H9 (cell line): ENCODE measurements around the gene DHCR24. TPM values are rescaled to one million over a fixed set of nuclear protein-coding genes. Genes with fewer than 3 reads are reported as not detected.
A peak's percentile ranks its signal among the peaks of the same experiment; 100 is the strongest.

ENCODE experiments used
- DNase-seq: peaks from one replicate; pipeline ENCODE4 v3.0.0-alpha.2; 2017
- H2AFZ ChIP-seq: one replicate; pipeline ENCODE4 v1.6.1; 2013; ENCODE audit warnings: mild to moderate bottlenecking, low read length, control low read depth, moderate library complexity
- H2AK5ac ChIP-seq: 2 replicates; pipeline ENCODE4 v1.6.1; 2013; ENCODE audit warnings: low read length, control low read depth, mixed read lengths; ENCODE audit not compliant: insufficient read length
- H2BK120ac ChIP-seq: one replicate; pipeline ENCODE4 v1.6.1; 2013; ENCODE audit warnings: low read depth, mild to moderate bottlenecking, low read length, control low read depth, inconsistent platforms; ENCODE audit not compliant: poor library complexity, severe bottlenecking
- H2BK12ac ChIP-seq: 2 replicates; pipeline ENCODE4 v1.6.1; 2013; ENCODE audit warnings: low read length, control low read depth, mixed read lengths, low read depth; ENCODE audit not compliant: insufficient read length
- H2BK15ac ChIP-seq: 2 replicates; pipeline ENCODE4 v1.6.1; 2013; ENCODE audit warnings: low read depth, low read length, control low read depth
- H2BK20ac ChIP-seq: one replicate; pipeline ENCODE4 v1.6.1; 2013; ENCODE audit warnings: low read depth, mild to moderate bottlenecking, low read length, control low read depth, inconsistent platforms; ENCODE audit not compliant: poor library complexity, severe bottlenecking
- H2BK5ac ChIP-seq: 2 replicates; pipeline ENCODE4 v1.6.1; 2013; ENCODE audit warnings: low read length, control low read depth, mixed read lengths; ENCODE audit not compliant: insufficient read length
- H3K14ac ChIP-seq: 2 replicates; pipeline ENCODE4 v1.6.1; 2013; ENCODE audit warnings: low read length, control low read depth; ENCODE audit not compliant: insufficient read depth
- H3K18ac ChIP-seq: 2 replicates; pipeline ENCODE4 v1.6.1; 2013; ENCODE audit warnings: low read depth, mild to moderate bottlenecking, mixed read lengths, low read length, control low read depth; ENCODE audit not compliant: insufficient read length
- H3K23ac ChIP-seq: 2 replicates; pipeline ENCODE4 v1.6.1; 2013; ENCODE audit warnings: low read length, control low read depth, mixed read lengths, low read depth; ENCODE audit not compliant: insufficient read length
- H3K23me2 ChIP-seq: 2 replicates; pipeline ENCODE4 v1.6.1; 2013; ENCODE audit warnings: low read depth, mild to moderate bottlenecking, mixed read lengths, low read length, control low read depth; ENCODE audit not compliant: insufficient read length, poor library complexity, severe bottlenecking
- H3K27ac ChIP-seq: 2 replicates; pipeline ENCODE4 v1.5.1; 2013; ENCODE audit warnings: low read length, control low read depth, mixed read lengths, low read depth; ENCODE audit not compliant: insufficient read length
- H3K27me3 ChIP-seq: 2 replicates; pipeline ENCODE4 v1.6.1; 2013; ENCODE audit warnings: low read length, control low read depth, inconsistent platforms; ENCODE audit not compliant: insufficient read depth
- H3K4ac ChIP-seq: 2 replicates; pipeline ENCODE4 v1.6.1; 2013; ENCODE audit warnings: low read depth, mild to moderate bottlenecking, control low read depth, inconsistent platforms, low read length, moderate library complexity
- H3K4me1 ChIP-seq: 2 replicates; pipeline ENCODE4 v1.6.1; 2013; ENCODE audit warnings: low read length, control low read depth, inconsistent platforms; ENCODE audit not compliant: insufficient read depth
- H3K4me2 ChIP-seq: 2 replicates; pipeline ENCODE4 v1.6.1; 2013; ENCODE audit warnings: low read length, control low read depth, mixed read lengths; ENCODE audit not compliant: insufficient read length, insufficient read depth
- H3K56ac ChIP-seq: 2 replicates; pipeline ENCODE4 v1.6.1; 2013; ENCODE audit warnings: low read depth, mild to moderate bottlenecking, mixed read lengths, low read length, control low read depth; ENCODE audit not compliant: insufficient read length
- H3K79me1 ChIP-seq: 2 replicates; pipeline ENCODE4 v1.6.1; 2013; ENCODE audit warnings: low read depth, mild to moderate bottlenecking, moderate library complexity, low read length, control low read depth, inconsistent platforms; ENCODE audit not compliant: insufficient read depth, poor library complexity, severe bottlenecking
- H3K79me2 ChIP-seq: 2 replicates; pipeline ENCODE4 v1.6.1; 2013; ENCODE audit warnings: low read length, control low read depth, inconsistent platforms; ENCODE audit not compliant: insufficient read depth
- H3K9ac ChIP-seq: 2 replicates; pipeline ENCODE4 v1.6.1; 2013; ENCODE audit warnings: low read length, control low read depth, mixed read lengths; ENCODE audit not compliant: insufficient read length; ENCODE audit errors: extremely low read depth
- H3K9me3 ChIP-seq: one replicate; pipeline ENCODE4 v1.6.1; 2013; ENCODE audit warnings: low read depth, low read length, inconsistent platforms; ENCODE audit not compliant: control insufficient read depth
- H3T11ph ChIP-seq: one replicate; pipeline ENCODE4 v1.6.1; 2013; ENCODE audit warnings: mild to moderate bottlenecking, low read length, control low read depth, inconsistent platforms
- H4K20me1 ChIP-seq: one replicate; pipeline ENCODE4 v1.6.1; 2013; ENCODE audit not compliant: control insufficient read depth, insufficient read length, insufficient read depth
- H4K5ac ChIP-seq: 2 replicates; pipeline ENCODE4 v1.6.1; 2013; ENCODE audit warnings: low read depth, mild to moderate bottlenecking, mixed read lengths, low read length, control low read depth; ENCODE audit not compliant: insufficient read length
- H4K8ac ChIP-seq: replicated peaks from 2 replicates; pipeline ENCODE4 v1.6.1; 2013; ENCODE audit warnings: low read length, control low read depth, mixed read lengths, low read depth; ENCODE audit not compliant: insufficient read length
- H4K91ac ChIP-seq: 2 replicates; pipeline ENCODE4 v1.6.1; 2013; ENCODE audit warnings: low read depth, mild to moderate bottlenecking, moderate library complexity, mixed read lengths, low read length, control low read depth; ENCODE audit not compliant: insufficient read length
- H3K27ac Mint-ChIP-seq, 3 experiments: 2 replicates in 2 of 3; 3 replicates in 1 of 3; pipeline ENCODE4 v1.8.0; 2020 to 2021; ENCODE audit warnings: mixed read lengths in 3 of 3, mild to moderate bottlenecking in 1 of 3, moderate library complexity in 1 of 3
- H3K27me3 Mint-ChIP-seq: 2 replicates; pipeline ENCODE4 v1.8.0; 2021; ENCODE audit warnings: low read depth, mild to moderate bottlenecking, moderate library complexity, mixed read lengths
- H3K36me3 Mint-ChIP-seq, 3 experiments: 2 replicates in 2 of 3; 3 replicates in 1 of 3; pipeline ENCODE4 v1.8.0; 2020 to 2021; ENCODE audit warnings: low read depth in 3 of 3, mixed read lengths in 3 of 3; ENCODE audit not compliant: insufficient read depth in 1 of 3
- H3K4me1 Mint-ChIP-seq, 2 experiments: 2 replicates each; pipeline ENCODE4 v1.8.0; 2020; ENCODE audit warnings: mixed read lengths in 2 of 2
- H3K4me3 Mint-ChIP-seq, 2 experiments: 2 replicates in 1 of 2; 3 replicates in 1 of 2; pipeline ENCODE4 v1.8.0; 2020 to 2021; ENCODE audit warnings: mild to moderate bottlenecking in 2 of 2, mixed read lengths in 2 of 2, moderate library complexity in 1 of 2
- H3K9me3 Mint-ChIP-seq, 2 experiments: 2 replicates in 1 of 2; 3 replicates in 1 of 2; pipeline ENCODE4 v1.8.0; 2020; ENCODE audit warnings: mild to moderate bottlenecking in 2 of 2, mixed read lengths in 2 of 2, moderate library complexity in 1 of 2
- WGBS: extraction: QIAGEN DNeasy Blood & Tissue Kit; methylation state at CpG from one replicate; pipeline ENCODE4 v1.1.7; 2013; ENCODE audit warnings: missing lambda C conversion rate, low lambda C conversion rate, mixed read lengths; ENCODE audit not compliant: insufficient read length; ENCODE audit errors: extremely low coverage; 5-methylcytosine and 5-hydroxymethylcytosine counted together
- total RNA-seq: library from RNA; stranded (reverse); gene quantifications from 2 replicates; pipeline ENCODE4 v1.2.1, GENCODE V29; 2021
- TF ChIP-seq, protein P1 (sequence below): fragments of 200-600 bp; sonication (generic); conservative IDR thresholded peaks from 3 replicates; pipeline ENCODE4 v1.8.0; 2021; ENCODE audit warnings: antibody characterized with exemption, mild to moderate bottlenecking

DHCR24 gene
- total RNA-seq, 1 experiment from 2014 or later: 318 TPM

DNA sequence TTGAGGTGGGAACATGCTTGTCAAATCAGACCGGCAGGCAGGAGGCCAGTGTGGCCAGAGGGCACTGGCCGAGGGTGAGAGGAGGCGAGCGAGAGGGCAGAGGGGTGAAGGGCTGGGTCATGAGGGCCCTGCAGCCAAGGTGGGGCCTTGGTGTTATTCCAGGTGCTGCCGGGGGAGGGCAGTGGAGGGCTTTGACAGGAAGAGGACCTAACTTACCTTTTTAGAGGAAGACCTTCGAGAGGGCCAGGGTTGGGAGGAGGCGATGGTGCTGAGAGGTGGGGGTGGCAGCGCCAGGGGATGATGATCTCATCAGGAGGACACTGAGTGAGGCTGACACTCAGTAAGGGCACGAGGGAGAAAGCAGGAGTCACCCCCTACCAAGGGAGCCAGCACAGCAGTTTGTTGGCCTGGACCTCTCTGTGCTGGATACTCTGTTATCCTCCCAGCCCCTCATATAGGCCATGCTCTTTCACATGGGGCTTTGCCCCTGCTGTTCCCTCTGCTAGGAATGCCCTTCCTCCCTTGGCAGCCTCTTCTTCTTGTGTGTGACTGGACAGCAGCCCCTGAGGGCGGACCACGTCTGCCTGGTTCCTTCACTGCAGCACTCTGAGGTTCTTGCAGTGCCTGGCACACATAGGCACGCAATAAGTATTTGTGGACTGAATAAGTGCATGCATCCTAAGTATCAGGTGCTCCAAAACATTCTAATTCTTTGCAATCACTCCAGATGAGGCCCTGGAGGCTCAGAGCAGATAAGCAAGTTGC lies 78.4 kb downstream of the DHCR24 start:
- no peak overlapping the region for H3K4ac ChIP-seq
- H3K9me3 Mint-ChIP-seq: no peaks in the 10 kb centered on the region
- H3K56ac ChIP-seq: no peak overlapping the region
- H3K23me2 ChIP-seq: no peaks in the 10 kb centered on the region
- no peaks in the 10 kb centered on the region for H3K27me3 ChIP-seq
- no peaks in the 10 kb centered on the region for H3K79me1 ChIP-seq
- no peak overlapping the region for H2BK12ac ChIP-seq
- H2AFZ ChIP-seq: no peak overlapping the region
- H3K4me2 ChIP-seq: no peak overlapping the region
- no peak overlapping the region for H3K23ac ChIP-seq
- H4K5ac ChIP-seq: no peak overlapping the region
- H3K18ac ChIP-seq: no peak overlapping the region
- H3K27ac ChIP-seq: no peak overlapping the region
- TF ChIP-seq, protein P1, sequence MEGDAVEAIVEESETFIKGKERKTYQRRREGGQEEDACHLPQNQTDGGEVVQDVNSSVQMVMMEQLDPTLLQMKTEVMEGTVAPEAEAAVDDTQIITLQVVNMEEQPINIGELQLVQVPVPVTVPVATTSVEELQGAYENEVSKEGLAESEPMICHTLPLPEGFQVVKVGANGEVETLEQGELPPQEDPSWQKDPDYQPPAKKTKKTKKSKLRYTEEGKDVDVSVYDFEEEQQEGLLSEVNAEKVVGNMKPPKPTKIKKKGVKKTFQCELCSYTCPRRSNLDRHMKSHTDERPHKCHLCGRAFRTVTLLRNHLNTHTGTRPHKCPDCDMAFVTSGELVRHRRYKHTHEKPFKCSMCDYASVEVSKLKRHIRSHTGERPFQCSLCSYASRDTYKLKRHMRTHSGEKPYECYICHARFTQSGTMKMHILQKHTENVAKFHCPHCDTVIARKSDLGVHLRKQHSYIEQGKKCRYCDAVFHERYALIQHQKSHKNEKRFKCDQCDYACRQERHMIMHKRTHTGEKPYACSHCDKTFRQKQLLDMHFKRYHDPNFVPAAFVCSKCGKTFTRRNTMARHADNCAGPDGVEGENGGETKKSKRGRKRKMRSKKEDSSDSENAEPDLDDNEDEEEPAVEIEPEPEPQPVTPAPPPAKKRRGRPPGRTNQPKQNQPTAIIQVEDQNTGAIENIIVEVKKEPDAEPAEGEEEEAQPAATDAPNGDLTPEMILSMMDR: peak; percentile 34
- DNase-seq: peak; percentile 60
- peak overlapping the region in 1 of 3 experiments; percentile 42; a peak in 1 of 7 replicates for H3K27ac Mint-ChIP-seq
- H4K8ac ChIP-seq: no peak overlapping the region
- H3K14ac ChIP-seq: no peak overlapping the region
- H3T11ph ChIP-seq: no peak overlapping the region
- peaks cover 26 to 27% of the 10 kb centered on the region in 2 experiments for H3K4me1 Mint-ChIP-seq
- H2BK120ac ChIP-seq: no peak overlapping the region
- no peak overlapping the region for H2AK5ac ChIP-seq
- no peak overlapping the region for H3K9ac ChIP-seq
- H2BK15ac ChIP-seq: no peak overlapping the region
- peaks cover 20% of the 10 kb centered on the region for H3K27me3 Mint-ChIP-seq
- H3K4me1 ChIP-seq: peaks cover 3% of the 10 kb centered on the region; the same call in 1 of the 2 replicates
- no peaks in the 10 kb centered on the region for H4K20me1 ChIP-seq
- H2BK5ac ChIP-seq: no peak overlapping the region
- H3K9me3 ChIP-seq: no peaks in the 10 kb centered on the region
- H2BK20ac ChIP-seq: no peak overlapping the region
- no peaks in the 10 kb centered on the region for H3K36me3 Mint-ChIP-seq
- WGBS: no CpG with 5 or more reads among the region's 12 CpGs
- no peak overlapping the region for H4K91ac ChIP-seq
- no peaks in the 10 kb centered on the region for H3K79me2 ChIP-seq
- H3K4me3 Mint-ChIP-seq: peak overlapping the region in 1 of 2 experiments; percentile 6; a peak in 1 of 5 replicates
